Subcutaneous adipose tissue (tissue), 4 donors: ENCODE results near the gene GIPC2. TPM values are rescaled to one million over a fixed set of nuclear protein-coding genes. Genes with fewer than 3 reads are reported as not detected.

Experiments used
- total RNA-seq, 4 donors: library from RNA; depleted of rRNA; stranded (reverse); fragments of >200 nt; gene quantifications; one replicate each; pipeline ENCODE4 v1.1.0, GENCODE V29; 2016
- TF ChIP-seq, protein P1 (sequence below): fragments of 450-650 bp; IDR thresholded peaks from one replicate; pipeline ENCODE4 v1.5.1; 2016; ENCODE audit warnings: low read depth, mild to moderate bottlenecking, control low read depth, antibody characterized with exemption, moderate library complexity

Gene GIPC2
- total RNA-seq, 4 donors from 2014 or later = 1.7 to 9.4 (median 3.8) TPM

DNA sequence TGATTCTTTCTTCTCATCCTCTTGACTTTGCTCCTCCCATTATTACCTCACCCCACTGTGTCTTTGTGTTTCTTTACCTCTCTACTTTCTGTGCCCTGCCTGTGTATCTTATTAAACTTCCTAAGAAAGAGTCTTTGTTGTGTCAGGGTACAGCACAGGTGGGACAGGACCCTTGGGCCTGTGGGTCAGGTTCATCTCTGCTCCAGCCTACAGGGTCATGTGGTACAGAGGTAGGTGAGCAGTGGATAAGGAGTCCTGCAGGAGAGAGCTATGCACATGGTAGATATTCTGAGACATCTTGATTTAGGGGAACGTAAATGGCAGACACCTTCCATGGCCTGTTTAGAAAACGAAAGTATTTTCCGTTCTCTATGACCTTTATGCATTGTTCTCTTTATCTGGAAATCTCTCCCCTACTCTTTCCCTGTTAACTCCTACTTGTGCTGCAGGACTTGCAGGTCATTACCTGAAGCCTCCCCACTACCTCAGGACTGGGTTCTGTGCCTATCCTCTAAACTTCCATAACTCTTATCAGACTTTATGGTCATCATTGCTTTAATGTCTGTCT, 9.9 kb downstream of the GIPC2 start:
- TF ChIP-seq, protein P1, sequence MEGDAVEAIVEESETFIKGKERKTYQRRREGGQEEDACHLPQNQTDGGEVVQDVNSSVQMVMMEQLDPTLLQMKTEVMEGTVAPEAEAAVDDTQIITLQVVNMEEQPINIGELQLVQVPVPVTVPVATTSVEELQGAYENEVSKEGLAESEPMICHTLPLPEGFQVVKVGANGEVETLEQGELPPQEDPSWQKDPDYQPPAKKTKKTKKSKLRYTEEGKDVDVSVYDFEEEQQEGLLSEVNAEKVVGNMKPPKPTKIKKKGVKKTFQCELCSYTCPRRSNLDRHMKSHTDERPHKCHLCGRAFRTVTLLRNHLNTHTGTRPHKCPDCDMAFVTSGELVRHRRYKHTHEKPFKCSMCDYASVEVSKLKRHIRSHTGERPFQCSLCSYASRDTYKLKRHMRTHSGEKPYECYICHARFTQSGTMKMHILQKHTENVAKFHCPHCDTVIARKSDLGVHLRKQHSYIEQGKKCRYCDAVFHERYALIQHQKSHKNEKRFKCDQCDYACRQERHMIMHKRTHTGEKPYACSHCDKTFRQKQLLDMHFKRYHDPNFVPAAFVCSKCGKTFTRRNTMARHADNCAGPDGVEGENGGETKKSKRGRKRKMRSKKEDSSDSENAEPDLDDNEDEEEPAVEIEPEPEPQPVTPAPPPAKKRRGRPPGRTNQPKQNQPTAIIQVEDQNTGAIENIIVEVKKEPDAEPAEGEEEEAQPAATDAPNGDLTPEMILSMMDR = no peak

DNA sequence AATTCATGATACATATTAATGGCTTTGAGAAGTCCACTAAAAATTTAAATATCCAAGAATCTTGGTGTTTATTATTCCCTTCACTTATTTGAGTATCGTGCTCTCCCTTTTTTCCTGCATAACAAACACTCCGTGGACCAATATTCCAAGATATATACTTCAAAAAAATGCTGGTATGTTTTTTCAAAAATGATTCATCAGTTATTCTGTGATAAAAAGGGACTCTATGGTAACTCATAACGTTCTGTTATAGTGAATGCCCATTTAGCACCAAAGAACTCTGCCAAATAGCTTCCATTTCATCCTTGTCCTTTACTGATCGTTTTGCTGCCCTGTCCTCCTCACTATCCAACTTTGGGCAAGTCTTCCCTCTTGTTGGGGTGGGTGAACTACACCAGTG, 12.9 kb downstream of the GIPC2 start:
- TF ChIP-seq, protein P1 = no peak

DNA sequence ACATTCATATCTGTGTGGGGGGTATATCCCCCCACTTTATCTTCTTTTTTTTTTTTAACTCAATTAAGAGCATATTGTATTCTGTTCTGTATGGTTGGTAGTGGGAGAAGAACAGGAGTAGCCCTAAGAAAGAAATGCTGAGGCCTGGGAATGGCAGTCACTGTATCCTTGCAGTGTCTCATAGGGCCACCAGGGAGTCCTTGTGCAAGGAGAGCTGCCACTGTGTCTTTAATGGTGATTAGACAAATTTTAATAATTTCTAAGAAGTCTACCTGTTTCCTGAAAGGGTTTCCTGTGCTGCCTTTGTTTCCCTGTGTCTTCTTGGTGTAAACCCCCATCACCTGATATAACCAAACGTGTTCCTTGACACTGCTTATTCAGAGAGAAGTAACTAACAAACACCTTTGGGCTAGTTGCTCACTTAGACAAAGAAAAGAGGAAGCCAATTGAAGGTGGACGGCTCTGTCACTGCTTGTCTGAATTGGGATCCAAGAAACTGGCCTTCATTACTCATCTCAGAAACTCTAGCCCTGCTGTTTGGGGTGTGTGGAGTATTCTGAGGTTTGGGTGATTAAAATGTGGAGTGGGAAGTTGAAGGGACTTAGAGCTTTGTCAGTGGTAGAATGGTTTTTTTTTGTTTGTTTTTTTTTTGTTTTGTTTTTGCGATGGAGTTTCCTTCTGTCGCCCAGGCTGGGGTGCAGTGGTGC, 15.2 kb downstream of the GIPC2 start:
- TF ChIP-seq, protein P1 = no peak

DNA sequence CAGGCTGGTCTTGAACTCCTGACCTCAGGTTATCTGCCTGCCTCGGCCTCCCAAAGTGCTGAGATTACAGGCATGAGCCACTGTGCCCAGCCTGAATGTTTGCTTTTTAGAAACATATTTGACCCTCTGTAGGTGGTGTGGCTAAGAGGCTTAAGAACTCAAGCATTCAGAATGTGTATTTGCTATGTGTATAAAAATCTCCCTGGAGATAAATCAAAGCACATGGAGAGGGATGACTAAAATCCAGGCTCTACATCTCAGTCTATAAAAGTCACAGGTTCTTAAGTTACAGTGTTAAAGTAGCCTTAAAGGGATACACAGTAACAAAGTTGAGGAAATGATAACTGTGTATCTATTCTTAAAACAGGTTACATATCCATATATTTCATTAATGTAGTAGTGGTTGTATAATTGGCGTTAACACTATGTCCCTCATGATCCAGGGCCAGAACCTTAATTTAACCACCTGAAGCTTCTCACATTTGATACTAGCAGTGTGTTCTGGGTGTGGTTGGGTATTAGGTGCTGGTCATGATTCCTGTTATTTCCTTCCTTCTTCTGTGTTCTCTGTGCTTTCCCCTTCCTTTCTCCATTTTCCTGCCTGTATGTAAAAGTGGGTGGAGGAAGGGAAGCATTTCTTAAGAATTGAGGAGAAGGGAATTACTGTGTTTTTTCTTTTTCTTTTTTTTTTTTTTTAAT, 16.2 kb downstream of the GIPC2 start:
- TF ChIP-seq, protein P1 = no peak

DNA sequence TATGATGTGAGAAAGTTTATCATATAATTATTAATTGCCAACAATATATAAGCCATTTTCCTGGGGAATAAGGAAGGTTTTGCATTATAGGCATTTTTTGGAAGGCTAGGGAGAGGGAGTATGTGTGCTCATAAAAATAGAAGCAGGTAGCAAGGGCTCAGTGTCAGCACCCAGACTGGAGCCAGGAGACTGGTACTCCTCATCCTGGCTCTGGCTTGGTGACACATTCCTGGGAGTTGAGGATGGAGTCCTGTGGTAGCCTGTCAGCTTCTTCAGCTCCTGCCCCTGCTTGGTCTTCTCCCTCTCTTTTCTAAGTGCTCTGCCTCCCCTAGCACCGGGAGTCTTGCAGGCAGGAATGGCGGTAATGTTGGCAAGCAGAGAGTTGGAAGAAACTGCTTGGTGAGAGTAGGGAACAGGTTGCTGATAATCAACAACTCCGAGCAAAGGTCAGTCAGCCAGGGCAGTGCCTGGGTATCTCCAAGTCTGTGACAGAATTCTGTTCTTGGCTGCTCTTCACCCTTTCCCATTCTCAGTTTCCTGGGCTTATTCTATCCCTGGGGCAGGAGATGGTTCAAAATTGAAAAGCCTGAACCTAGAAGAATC, 23.0 kb downstream of the GIPC2 start:
- TF ChIP-seq, protein P1 = no peak

DNA sequence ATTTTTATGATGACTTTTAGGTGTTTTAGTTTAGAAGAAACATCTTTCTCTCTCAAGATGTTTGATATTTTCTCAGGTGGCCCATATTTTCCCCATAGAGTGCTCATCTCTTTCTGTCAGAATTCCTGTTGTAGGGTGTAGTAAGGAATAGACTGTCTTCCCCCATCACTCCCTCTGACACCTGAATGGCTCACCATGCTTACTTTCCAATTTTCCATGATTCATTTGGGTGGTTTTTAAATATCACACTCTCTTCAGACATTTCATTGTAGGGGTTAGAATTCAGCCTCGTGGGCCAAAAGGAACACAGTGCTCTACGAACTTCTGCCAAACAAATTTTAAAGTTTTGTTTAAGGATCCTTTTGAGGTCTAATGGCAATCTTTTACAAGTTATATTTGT, 24.0 kb downstream of the GIPC2 start:
- TF ChIP-seq, protein P1 = no peak

DNA sequence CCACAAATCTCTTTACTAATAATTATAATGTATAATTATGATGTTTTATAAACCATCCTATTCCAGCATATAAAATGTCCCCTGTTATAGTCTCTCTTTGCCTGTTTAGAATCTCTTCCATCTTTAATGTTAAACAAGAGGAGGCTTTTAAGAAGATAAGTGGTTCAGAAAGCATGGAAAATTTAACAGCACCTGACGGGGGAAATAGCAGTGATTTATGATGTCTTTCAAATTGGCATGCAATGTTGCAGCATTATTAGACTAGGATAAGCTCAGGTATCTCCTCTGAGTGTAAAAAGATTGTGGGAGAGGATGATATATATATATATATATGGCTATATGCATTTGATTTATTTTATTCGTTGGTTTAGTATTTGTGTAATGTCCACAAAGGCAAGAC, 24.4 kb downstream of the GIPC2 start:
- TF ChIP-seq, protein P1 = no peak
